ENCODE data around the gene TMTC1. TPM values are rescaled to one million over a fixed set of nuclear protein-coding genes. Genes with fewer than 3 reads are reported as not detected.

Gene TMTC1
- total and polyA plus RNA-seq, 2 donors (not counting 1 experiment from before 2014, with no cell fraction given) = 62.2 to 222 TPM

DNA sequence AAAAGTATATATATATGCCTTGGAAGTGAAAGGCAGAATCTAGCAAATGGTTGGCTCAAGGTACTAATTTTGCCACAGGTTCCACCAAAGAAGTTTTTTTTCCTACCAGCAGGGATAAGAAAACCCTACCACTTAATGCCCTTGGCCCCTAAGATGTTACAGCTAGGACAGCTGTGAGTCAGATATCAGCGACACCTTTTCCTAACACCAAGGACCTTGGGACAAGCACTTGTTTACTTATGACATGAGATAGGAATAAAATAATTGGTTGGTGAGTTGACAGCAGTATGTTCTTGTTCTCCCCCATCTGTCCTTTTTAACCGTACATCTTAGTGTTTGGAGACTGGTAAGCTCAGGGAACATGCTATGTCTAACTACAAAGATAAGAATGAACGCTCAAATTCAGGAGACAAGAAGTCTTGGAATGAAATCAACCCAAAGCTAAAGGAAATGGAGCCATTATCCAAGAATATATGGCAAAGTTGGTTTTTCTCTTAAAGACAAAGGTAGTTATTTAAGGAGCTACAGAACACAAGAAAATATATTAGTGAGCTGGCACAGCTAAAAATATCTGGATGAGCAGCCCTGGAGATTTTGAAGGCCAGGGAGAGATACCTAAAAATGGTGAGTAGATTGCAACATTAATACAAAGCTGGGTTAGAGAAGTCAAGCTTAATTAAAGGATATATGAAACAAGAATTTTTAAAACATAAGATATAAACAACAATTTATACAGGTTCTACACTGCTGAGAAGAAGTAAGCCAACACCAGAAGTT is 126.8 kb downstream of the TMTC1 start:
- H3K4me2 ChIP-seq (ENCODE audit: extremely low read depth, insufficient read depth, low read length) = no peak overlapping the region
- H3K4me1 ChIP-seq (ENCODE audit: control insufficient read depth, extremely low read depth, insufficient read depth, low read length) = no peaks in the 10 kb centered on the region
- H3K36me3 ChIP-seq (ENCODE audit: control insufficient read depth, insufficient read depth, low read length) = no peaks in the 10 kb centered on the region
- no peaks in the 10 kb centered on the region for H4K20me1 ChIP-seq (ENCODE audit: control insufficient read depth, extremely low read depth, insufficient read depth, low read length)
- H3K79me2 ChIP-seq (ENCODE audit: control insufficient read depth, insufficient read depth, low read length) = no peaks in the 10 kb centered on the region
- H3K9me3 ChIP-seq (ENCODE audit: control insufficient read depth, insufficient read depth, low read depth, low read length) = no peaks in the 10 kb centered on the region
- TF ChIP-seq EZH2 (IDR thresholded peaks at IDR 0.05; ENCODE audit: low read length, missing control alignments) = no peak
- no peak for DNase-seq (ENCODE audit: low read depth in 2 of 2)
- H3K9ac ChIP-seq (ENCODE audit: insufficient read depth, low read length) = no peak overlapping the region
- H3K27me3 ChIP-seq (ENCODE audit: control insufficient read depth, insufficient read depth, low read length) = no peaks in the 10 kb centered on the region
- H3K27ac ChIP-seq (ENCODE audit: insufficient read depth, low read length) = no peak overlapping the region
- no peak overlapping the region for H2AFZ ChIP-seq (ENCODE audit: low read length)
- no peak overlapping the region for H3K4me3 ChIP-seq (replicated peaks in 1 of 4; ENCODE audit: control extremely low read depth in 1 of 4, insufficient read depth in 1 of 4, low read depth in 3 of 4, low read length in 4 of 4)

DNA sequence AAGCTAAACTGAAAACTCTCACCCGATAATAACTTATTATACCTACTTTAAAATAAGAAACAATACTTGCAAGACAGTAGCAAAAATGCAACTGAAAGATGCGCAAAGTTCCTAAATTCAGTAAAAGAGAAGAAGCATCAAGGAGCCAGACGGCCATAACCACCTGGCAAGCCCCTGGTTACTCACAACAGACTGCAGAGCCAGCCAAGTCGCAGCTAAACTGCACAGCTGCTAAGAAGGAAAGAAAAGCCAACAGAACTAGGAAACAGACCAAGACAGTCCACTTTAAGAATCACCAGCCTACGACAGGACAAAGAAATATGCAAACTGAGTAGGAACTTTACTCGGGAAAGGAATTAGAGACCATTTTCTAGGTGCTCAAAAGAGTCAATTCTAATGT is 127.9 kb downstream of the TMTC1 start:
- Histone ChIP-seq H3K9me3 (ENCODE audit: control insufficient read depth, insufficient read depth, low read depth, low read length) (no peaks in the 10 kb centered on the region), H4K20me1 (ENCODE audit: control insufficient read depth, extremely low read depth, insufficient read depth, low read length) (no peaks in the 10 kb centered on the region), H3K36me3 (ENCODE audit: control insufficient read depth, insufficient read depth, low read length) (no peaks in the 10 kb centered on the region), H3K79me2 (ENCODE audit: control insufficient read depth, insufficient read depth, low read length) (no peaks in the 10 kb centered on the region), H3K9ac (ENCODE audit: insufficient read depth, low read length) (no peak overlapping the region), H3K27ac (ENCODE audit: insufficient read depth, low read length) (no peak overlapping the region), H3K4me2 (ENCODE audit: extremely low read depth, insufficient read depth, low read length) (no peak overlapping the region), H2AFZ (ENCODE audit: low read length) (no peak overlapping the region), H3K4me3 (replicated peaks in 1 of 4; ENCODE audit: control extremely low read depth in 1 of 4, insufficient read depth in 1 of 4, low read depth in 3 of 4, low read length in 4 of 4) (no peak overlapping the region), H3K27me3 (ENCODE audit: control insufficient read depth, insufficient read depth, low read length) (no peaks in the 10 kb centered on the region), H3K4me1 (ENCODE audit: control insufficient read depth, extremely low read depth, insufficient read depth, low read length) (no peaks in the 10 kb centered on the region)
- DNase-seq (ENCODE audit: low read depth in 2 of 2) = peak; percentile 14 to 50
- TF ChIP-seq, protein P1, sequence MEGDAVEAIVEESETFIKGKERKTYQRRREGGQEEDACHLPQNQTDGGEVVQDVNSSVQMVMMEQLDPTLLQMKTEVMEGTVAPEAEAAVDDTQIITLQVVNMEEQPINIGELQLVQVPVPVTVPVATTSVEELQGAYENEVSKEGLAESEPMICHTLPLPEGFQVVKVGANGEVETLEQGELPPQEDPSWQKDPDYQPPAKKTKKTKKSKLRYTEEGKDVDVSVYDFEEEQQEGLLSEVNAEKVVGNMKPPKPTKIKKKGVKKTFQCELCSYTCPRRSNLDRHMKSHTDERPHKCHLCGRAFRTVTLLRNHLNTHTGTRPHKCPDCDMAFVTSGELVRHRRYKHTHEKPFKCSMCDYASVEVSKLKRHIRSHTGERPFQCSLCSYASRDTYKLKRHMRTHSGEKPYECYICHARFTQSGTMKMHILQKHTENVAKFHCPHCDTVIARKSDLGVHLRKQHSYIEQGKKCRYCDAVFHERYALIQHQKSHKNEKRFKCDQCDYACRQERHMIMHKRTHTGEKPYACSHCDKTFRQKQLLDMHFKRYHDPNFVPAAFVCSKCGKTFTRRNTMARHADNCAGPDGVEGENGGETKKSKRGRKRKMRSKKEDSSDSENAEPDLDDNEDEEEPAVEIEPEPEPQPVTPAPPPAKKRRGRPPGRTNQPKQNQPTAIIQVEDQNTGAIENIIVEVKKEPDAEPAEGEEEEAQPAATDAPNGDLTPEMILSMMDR (conservative IDR thresholded peaks at IDR 0.05 in 1 of 2, IDR thresholded peaks at IDR 0.05 in 1 of 2; ENCODE audit: low read depth in 1 of 2, low read length in 2 of 2) = no peak
- no peak for TF ChIP-seq EZH2 (IDR thresholded peaks at IDR 0.05; ENCODE audit: low read length, missing control alignments)

DNA sequence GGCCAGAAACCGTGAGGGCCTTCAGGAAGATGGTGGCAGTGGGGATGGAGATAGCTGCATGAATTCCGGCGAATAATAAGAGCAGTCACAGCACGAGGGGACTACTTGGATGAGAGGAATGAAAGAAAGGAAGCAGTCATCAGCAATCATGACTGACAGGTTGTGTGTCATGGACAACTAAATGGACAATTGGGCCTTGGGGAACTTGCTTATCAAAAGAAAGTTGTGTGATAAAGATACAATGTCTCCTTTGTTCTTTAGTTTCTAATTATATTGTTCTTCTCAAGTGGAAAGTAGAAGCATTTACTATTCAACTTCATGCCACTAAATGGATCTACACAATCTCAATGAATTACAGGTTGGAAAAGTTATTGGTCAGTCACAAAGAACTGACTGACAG is 130.5 kb downstream of the TMTC1 start:
- Histone ChIP-seq H3K9ac (ENCODE audit: insufficient read depth, low read length) (no peak overlapping the region), H3K4me3 (replicated peaks in 1 of 4; ENCODE audit: control extremely low read depth in 1 of 4, insufficient read depth in 1 of 4, low read depth in 3 of 4, low read length in 4 of 4) (no peak overlapping the region), H4K20me1 (ENCODE audit: control insufficient read depth, extremely low read depth, insufficient read depth, low read length) (no peaks in the 10 kb centered on the region), H3K4me1 (ENCODE audit: control insufficient read depth, extremely low read depth, insufficient read depth, low read length) (no peaks in the 10 kb centered on the region), H2AFZ (ENCODE audit: low read length) (no peak overlapping the region), H3K27me3 (ENCODE audit: control insufficient read depth, insufficient read depth, low read length) (no peaks in the 10 kb centered on the region), H3K9me3 (ENCODE audit: control insufficient read depth, insufficient read depth, low read depth, low read length) (no peaks in the 10 kb centered on the region), H3K27ac (ENCODE audit: insufficient read depth, low read length) (no peak overlapping the region), H3K36me3 (ENCODE audit: control insufficient read depth, insufficient read depth, low read length) (no peaks in the 10 kb centered on the region), H3K4me2 (ENCODE audit: extremely low read depth, insufficient read depth, low read length) (no peak overlapping the region), H3K79me2 (ENCODE audit: control insufficient read depth, insufficient read depth, low read length) (no peaks in the 10 kb centered on the region)
- no peak for DNase-seq (ENCODE audit: low read depth in 2 of 2)
- TF ChIP-seq EZH2 (IDR thresholded peaks at IDR 0.05; ENCODE audit: low read length, missing control alignments) = no peak
- TF ChIP-seq, protein P1 (conservative IDR thresholded peaks at IDR 0.05 in 1 of 2, IDR thresholded peaks at IDR 0.05 in 1 of 2; ENCODE audit: low read depth in 1 of 2, low read length in 2 of 2) = no peak
